NB4 (cell line): ENCODE data around the gene MRO.

Experiments
- MAX ChIP-seq: IDR thresholded peaks from 2 replicates; pipeline ENCODE4 v1.6.1; 2011; ENCODE audit warnings: low read depth, low read length
- TF ChIP-seq, protein P1 (sequence below): IDR thresholded peaks from one replicate; pipeline ENCODE4 v1.5.1; 2012; ENCODE audit warnings: low read depth, low read length

DNA sequence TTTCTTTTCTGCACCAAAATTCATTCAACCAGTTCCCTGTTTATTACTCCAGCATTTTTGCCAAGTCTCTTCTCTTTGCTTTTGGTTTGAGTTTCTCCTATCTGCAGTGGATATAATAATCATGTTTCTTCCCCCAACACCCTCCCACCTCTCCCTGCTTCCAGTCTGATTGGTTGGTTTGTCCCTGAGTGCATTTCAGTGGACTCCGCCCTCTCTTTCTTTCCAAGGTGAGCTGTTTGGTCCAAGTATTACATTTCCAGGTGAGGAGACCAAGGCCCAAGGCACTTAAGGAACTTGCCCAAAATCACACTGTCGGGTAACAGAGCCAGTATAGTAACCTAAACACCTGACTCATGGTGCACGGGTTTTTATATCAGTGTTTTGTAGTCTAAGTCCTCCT, 17.7 kb downstream of the MRO start:
- TF ChIP-seq, protein P1, sequence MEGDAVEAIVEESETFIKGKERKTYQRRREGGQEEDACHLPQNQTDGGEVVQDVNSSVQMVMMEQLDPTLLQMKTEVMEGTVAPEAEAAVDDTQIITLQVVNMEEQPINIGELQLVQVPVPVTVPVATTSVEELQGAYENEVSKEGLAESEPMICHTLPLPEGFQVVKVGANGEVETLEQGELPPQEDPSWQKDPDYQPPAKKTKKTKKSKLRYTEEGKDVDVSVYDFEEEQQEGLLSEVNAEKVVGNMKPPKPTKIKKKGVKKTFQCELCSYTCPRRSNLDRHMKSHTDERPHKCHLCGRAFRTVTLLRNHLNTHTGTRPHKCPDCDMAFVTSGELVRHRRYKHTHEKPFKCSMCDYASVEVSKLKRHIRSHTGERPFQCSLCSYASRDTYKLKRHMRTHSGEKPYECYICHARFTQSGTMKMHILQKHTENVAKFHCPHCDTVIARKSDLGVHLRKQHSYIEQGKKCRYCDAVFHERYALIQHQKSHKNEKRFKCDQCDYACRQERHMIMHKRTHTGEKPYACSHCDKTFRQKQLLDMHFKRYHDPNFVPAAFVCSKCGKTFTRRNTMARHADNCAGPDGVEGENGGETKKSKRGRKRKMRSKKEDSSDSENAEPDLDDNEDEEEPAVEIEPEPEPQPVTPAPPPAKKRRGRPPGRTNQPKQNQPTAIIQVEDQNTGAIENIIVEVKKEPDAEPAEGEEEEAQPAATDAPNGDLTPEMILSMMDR = no peak
- no peak for TF ChIP-seq MAX
